HG03066 (cell line): ENCODE data around the gene USP16.

Experiments
- ATAC-seq: cut with Tn5 transposase; IDR thresholded peaks from one replicate; pipeline ENCODE4 v1.9.1; 2021; ENCODE audit warnings: low read depth; ENCODE audit not compliant: unreplicated experiment

USP16 gene

DNA sequence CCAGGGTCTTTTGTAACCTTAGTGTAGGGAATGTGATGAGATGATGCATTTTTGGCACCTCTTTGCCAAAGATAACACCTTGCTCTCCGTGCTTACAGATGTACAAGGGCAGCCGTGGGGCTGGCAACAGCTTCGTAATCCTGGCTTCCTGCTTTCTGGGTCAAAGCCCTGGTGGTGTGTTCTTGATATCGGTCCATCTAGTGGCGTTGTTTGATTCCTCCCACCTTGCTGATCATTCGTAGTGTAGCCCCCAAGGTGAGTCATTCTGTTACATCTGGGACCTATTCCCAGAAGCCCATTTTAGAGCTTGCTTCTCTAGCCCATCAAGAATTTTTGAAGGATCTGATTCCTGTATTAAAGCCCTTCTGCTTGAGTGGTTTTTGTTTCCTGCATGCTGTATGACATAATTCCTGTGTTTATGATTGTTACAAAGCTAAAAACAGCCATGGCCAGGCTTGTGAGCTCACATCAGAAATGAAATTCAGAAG lies 56.0 kb downstream of the USP16 start:
- no peak for ATAC-seq

- no peak for ATAC-seq
Measured at GRCh38 chr21:29082046-29082815, 57.8 kb downstream of the USP16 start.

DNA sequence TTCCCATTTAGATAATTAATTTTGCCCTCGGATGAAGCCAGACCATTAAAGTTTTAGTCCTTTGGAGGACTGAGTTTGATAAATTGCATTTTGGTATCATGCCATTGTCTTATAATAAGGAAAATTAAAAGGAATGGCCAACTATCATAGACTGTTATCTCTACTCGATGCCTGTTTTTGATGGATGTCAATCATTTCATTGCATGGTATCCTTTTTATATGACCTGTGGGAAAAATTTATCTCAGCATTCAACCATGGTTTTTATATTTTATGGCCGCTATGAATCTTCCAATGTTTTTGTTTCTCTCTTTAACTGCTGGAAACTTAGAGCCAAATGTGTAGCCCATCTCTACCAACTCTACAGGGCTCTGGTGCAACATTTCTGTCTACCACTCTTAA lies 58.8 kb downstream of the USP16 start:
- no peak for ATAC-seq

- ATAC-seq: no peak
Measured at GRCh38 chr21:29084372-29084771, 59.9 kb downstream of the USP16 start.

DNA sequence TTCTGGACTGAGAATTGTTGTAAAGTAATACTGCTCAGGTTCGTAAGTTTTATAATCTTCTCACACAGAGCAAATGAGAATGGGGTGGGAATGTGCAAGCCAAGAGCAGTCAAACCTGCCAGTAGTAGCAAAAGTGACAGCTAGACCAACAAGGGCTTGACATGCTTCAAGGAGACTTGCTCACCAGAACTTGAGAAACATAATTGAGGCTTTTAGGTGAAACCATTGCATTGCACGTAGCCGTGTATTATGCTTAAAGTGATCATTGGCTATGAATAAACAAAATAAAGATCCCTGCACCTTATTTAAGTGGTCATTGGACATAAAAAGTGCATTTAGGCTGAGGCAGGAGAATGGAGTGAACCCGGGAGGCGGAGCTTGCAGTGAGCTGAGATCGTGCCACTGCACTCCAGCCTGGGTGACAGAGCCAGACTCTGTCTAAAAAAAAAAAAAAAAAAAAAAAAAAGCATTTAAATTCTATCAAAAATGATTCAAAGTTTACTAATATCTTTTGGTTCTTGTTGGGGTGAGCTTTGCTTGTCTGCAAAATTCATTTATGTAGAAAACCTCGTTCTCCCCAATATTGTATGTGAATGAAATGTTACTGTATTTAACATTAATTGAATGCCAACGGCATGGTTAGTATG lies 60.8 kb downstream of the USP16 start:
- ATAC-seq: no peak

DNA sequence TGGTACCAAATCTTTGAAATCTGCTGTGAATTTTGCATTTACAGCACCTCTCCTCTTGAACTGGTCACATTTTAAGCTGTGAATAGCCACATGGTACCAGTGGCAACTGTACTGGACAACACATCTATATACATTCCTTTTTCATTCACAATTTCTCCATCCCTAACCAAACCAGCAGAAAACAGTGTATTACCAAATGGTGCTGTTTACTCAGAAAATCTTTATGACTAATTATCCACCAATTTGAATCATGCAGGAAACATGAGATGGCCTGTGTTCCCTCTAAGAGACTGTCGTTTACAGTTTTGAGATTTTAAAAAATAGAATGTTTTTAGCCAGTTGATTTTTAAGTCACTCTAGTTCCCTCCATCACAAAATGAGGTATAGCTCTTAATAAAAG lies 66.6 kb downstream of the USP16 start:
- ATAC-seq: no peak

- no peak for ATAC-seq
Measured at GRCh38 chr21:29092102-29092959, 67.9 kb downstream of the USP16 start.

GRCh38 chr21:29096218-29097015 lies 71.9 kb downstream of the USP16 start:
- ATAC-seq: no peak

DNA sequence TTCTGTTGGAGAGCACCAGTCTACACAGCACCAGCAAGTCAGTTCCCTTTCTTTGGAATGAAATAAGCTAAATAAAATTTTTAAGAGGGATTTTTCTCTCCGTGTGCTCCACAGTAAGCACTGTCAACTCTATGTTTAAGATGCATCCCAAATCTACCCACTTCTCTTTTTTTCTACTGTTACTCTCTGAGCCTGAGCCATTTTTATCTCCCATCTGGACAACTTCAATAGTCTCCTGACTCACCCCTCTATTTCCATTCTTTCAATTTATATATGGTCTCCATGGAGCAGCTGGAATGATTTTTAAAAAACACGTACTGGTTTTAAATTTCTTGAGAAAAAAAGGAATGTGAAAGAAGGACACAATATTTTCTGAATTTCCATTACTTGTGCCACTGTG lies 73.7 kb downstream of the USP16 start:
- no peak for ATAC-seq

- ATAC-seq: no peak
Measured at GRCh38 chr21:29102791-29103257, 78.4 kb downstream of the USP16 start.
